HG03521 (cell line): ENCODE data around the gene SGMS1.
A peak's percentile ranks its signal among the peaks of the same experiment; 100 is the strongest.
"Not testable (repeated sequence)": the region's sequence is repeated elsewhere in the genome, so short reads cannot be mapped to it uniquely, and the experiment has no call there.

Experiments
- ATAC-seq: cut with Tn5 transposase; IDR thresholded peaks from one replicate; pipeline ENCODE4 v1.9.1; 2021; ENCODE audit warnings: mild to moderate bottlenecking, moderate library complexity; ENCODE audit not compliant: unreplicated experiment

Gene SGMS1

GRCh38 chr10:50471583-50471975, 152.2 kb downstream of the SGMS1 start:
- ATAC-seq: no peak

GRCh38 chr10:50470798-50471582, 152.8 kb downstream of the SGMS1 start:
- ATAC-seq: no peak

- ATAC-seq: no peak
Observed at GRCh38 chr10:50470345-50470744, 153.4 kb downstream of the SGMS1 start.

GRCh38 chr10:50469778-50470193, 154.0 kb downstream of the SGMS1 start:
- no peak for ATAC-seq

GRCh38 chr10:50469288-50469687, 154.5 kb downstream of the SGMS1 start:
- no peak for ATAC-seq

- ATAC-seq: no peak
Observed at GRCh38 chr10:50467209-50467608, 156.5 kb downstream of the SGMS1 start.

GRCh38 chr10:50464004-50464409, 159.7 kb downstream of the SGMS1 start:
- no peak for ATAC-seq

- no peak for ATAC-seq
Observed at GRCh38 chr10:50461834-50462233, 161.9 kb downstream of the SGMS1 start.

- ATAC-seq: no peak
Observed at GRCh38 chr10:50461123-50461522, 162.6 kb downstream of the SGMS1 start.

- no peak for ATAC-seq
Observed at GRCh38 chr10:50456719-50457118, 167.0 kb downstream of the SGMS1 start.

- ATAC-seq: no peak
Observed at GRCh38 chr10:50453940-50454339, 169.8 kb downstream of the SGMS1 start.

GRCh38 chr10:50452603-50453002, 171.2 kb downstream of the SGMS1 start:
- peak; percentile 41 for ATAC-seq

GRCh38 chr10:50447691-50448090, 176.1 kb downstream of the SGMS1 start:
- no peak for ATAC-seq

- ATAC-seq: not testable (repeated sequence)
Observed at GRCh38 chr10:50445777-50446176, 178.0 kb downstream of the SGMS1 start.

- ATAC-seq: no peak
Observed at GRCh38 chr10:50440489-50440888, 183.3 kb downstream of the SGMS1 start.

- ATAC-seq: no peak
Observed at GRCh38 chr10:50439806-50440205, 183.9 kb downstream of the SGMS1 start.

GRCh38 chr10:50439187-50439586, 184.6 kb downstream of the SGMS1 start:
- ATAC-seq: no peak

- no peak for ATAC-seq
Observed at GRCh38 chr10:50438049-50438936, 185.5 kb downstream of the SGMS1 start.

GRCh38 chr10:50437248-50437647, 186.5 kb downstream of the SGMS1 start:
- no peak for ATAC-seq

- no peak for ATAC-seq
Observed at GRCh38 chr10:50436805-50437204, 187.0 kb downstream of the SGMS1 start.

- ATAC-seq: peak; percentile 46
Observed at GRCh38 chr10:50432211-50433009, 191.3 kb downstream of the SGMS1 start.
